B cell (primary cell): Measurements from ENCODE around the gene CDH18.

Experiments used
- CTCF ChIP-seq: fragments of 200-600 bp; IDR thresholded peaks from one replicate; pipeline ENCODE4 v1.8.0; 2022; ENCODE audit warnings: antibody characterized with exemption, mild to moderate bottlenecking
- EZH2 ChIP-seq: IDR thresholded peaks from 2 replicates; pipeline ENCODE4 v1.6.1; 2012; ENCODE audit warnings: borderline replicate concordance, low read depth, mild to moderate bottlenecking, moderate library complexity, low read length; ENCODE audit not compliant: insufficient read depth, poor library complexity, severe bottlenecking

- TF ChIP-seq CTCF (no peak), EZH2 (no peak)
Measured at GRCh38 chr5:19885040-19885824, 102.8 kb downstream of the CDH18 start.
